Natural killer cell (primary cell): ENCODE measurements around the gene SLC8A1. TPM values are rescaled to one million over a fixed set of nuclear protein-coding genes. Genes with fewer than 3 reads are reported as not detected.

ENCODE experiments used
- ATAC-seq, 3 donors: fragments of 150-1000 bp in 2 of 3; fragments of 200-7000 bp in 1 of 3; cut with Tn5 transposase; 1 replicate in 1 of 3; 2 replicates in 2 of 3; pipeline ENCODE4 v1.10.0; 2021; ENCODE audit warnings: mild to moderate bottlenecking in 2 of 3, moderate library complexity in 2 of 3
- DNase-seq, 2 donors: peaks; one replicate each; pipeline versions ENCODE4 v3.0.0 to v3.0.0-alpha.2; 2013 to 2021; ENCODE audit warnings: mixed read lengths in 1 of 2
- H3K27ac ChIP-seq: one replicate; pipeline ENCODE4 v1.5.1; 2013; ENCODE audit warnings: mild to moderate bottlenecking, low read length
- H3K27me3 ChIP-seq: one replicate; pipeline ENCODE4 v1.6.1; 2013; ENCODE audit warnings: low read length; ENCODE audit not compliant: control insufficient read depth, insufficient read depth
- H3K36me3 ChIP-seq: one replicate; pipeline ENCODE4 v1.6.1; 2013; ENCODE audit warnings: low read length; ENCODE audit not compliant: control insufficient read depth, insufficient read depth
- H3K4me1 ChIP-seq: one replicate; pipeline ENCODE4 v1.6.1; 2013; ENCODE audit warnings: low read length; ENCODE audit not compliant: control insufficient read depth, insufficient read depth
- H3K4me3 ChIP-seq: one replicate; pipeline ENCODE4 v1.5.1; 2013; ENCODE audit warnings: low read length
- H3K9me3 ChIP-seq: one replicate; pipeline ENCODE4 v1.6.1; 2013; ENCODE audit warnings: low read length; ENCODE audit not compliant: control insufficient read depth, insufficient read depth
- H3K27ac Mint-ChIP-seq, 2 donors: one replicate each; pipeline ENCODE4 v1.8.0; 2022; ENCODE audit warnings: mild to moderate bottlenecking in 2 of 2, mixed read lengths in 2 of 2, moderate library complexity in 1 of 2
- H3K27me3 Mint-ChIP-seq, 2 donors: one replicate each; pipeline ENCODE4 v1.8.0; 2022; ENCODE audit warnings: low read depth in 2 of 2, mixed read lengths in 2 of 2
- H3K36me3 Mint-ChIP-seq: one replicate; pipeline ENCODE4 v1.8.0; 2022; ENCODE audit warnings: mixed read lengths
- H3K4me1 Mint-ChIP-seq, 2 donors: one replicate each; pipeline ENCODE4 v1.8.0; 2022; ENCODE audit warnings: mixed read lengths in 2 of 2
- H3K4me3 Mint-ChIP-seq: one replicate; pipeline ENCODE4 v1.8.0; 2022; ENCODE audit warnings: mild to moderate bottlenecking, moderate library complexity, mixed read lengths
- H3K9me3 Mint-ChIP-seq, 2 donors: one replicate each; pipeline ENCODE4 v1.8.0; 2022; ENCODE audit warnings: mixed read lengths in 2 of 2
- CTCF ChIP-seq: fragments of 200-600 bp; IDR thresholded peaks from one replicate; pipeline ENCODE4 v1.8.0; 2022; ENCODE audit warnings: antibody characterized with exemption
- WGBS: methylation state at CpG from one replicate; pipeline ENCODE4 v1.1.7; 2013; ENCODE audit warnings: missing lambda C conversion rate; ENCODE audit not compliant: insufficient coverage; 5-methylcytosine and 5-hydroxymethylcytosine counted together
- intact Hi-C: fragments of 100-400 bp; cut with micrococcal nuclease; formaldehyde crosslinking; loops from one replicate; pipeline ENCODE4 v1.14.2; 2022
- total RNA-seq, 4 donors: library from RNA; stranded (reverse); fragments of 120-200 nt in 1 of 4; gene quantifications; one replicate each; pipeline versions ENCODE4 v1.2.3 to v1.2.4, GENCODE V29; 2013 to 2022

The SLC8A1 gene
- total RNA-seq, 3 donors from 2014 or later (not counting 1 experiment from before 2014, with no cell fraction given) = 1.4 to 4.7 (median 3.6) TPM

GRCh38 chr2:40371525-40372282 lies 80.2 kb downstream of the SLC8A1 start:
- Mint-ChIP-seq H3K27me3 (no peaks in the 10 kb centered on the region), H3K27ac (no peak overlapping the region), H3K4me1 (no peaks in the 10 kb centered on the region), H3K36me3 (no peaks in the 10 kb centered on the region), H3K4me3 (no peak overlapping the region), H3K9me3 (peaks cover 0 to 4% of the 10 kb centered on the region in 2 donors)
- intact Hi-C loops = no loop called here
- DNase-seq (no peak), ATAC-seq (no peak)
- Histone ChIP-seq H3K36me3 (no peaks in the 10 kb centered on the region), H3K27ac (no peak overlapping the region), H3K9me3 (no peaks in the 10 kb centered on the region), H3K4me3 (no peak overlapping the region), H3K4me1 (no peaks in the 10 kb centered on the region), H3K27me3 (no peaks in the 10 kb centered on the region)
- 90% methylated on average over 4 of the region's 4 CpGs for WGBS
- no peak for TF ChIP-seq CTCF

- H3K9me3 Mint-ChIP-seq = peaks cover 0 to 2% of the 10 kb centered on the region in 2 donors
- no peaks in the 10 kb centered on the region for H3K36me3 Mint-ChIP-seq
- no peak for DNase-seq
- intact Hi-C loops = no loop called here
- H3K4me1 Mint-ChIP-seq = no peaks in the 10 kb centered on the region
- no peak overlapping the region for H3K27ac ChIP-seq
- H3K9me3 ChIP-seq = no peaks in the 10 kb centered on the region
- no peak overlapping the region for H3K27ac Mint-ChIP-seq
- ATAC-seq = no peak
- TF ChIP-seq CTCF = no peak
- no peaks in the 10 kb centered on the region for H3K27me3 ChIP-seq
- H3K36me3 ChIP-seq = no peaks in the 10 kb centered on the region
- no peaks in the 10 kb centered on the region for H3K27me3 Mint-ChIP-seq
- H3K4me1 ChIP-seq = no peaks in the 10 kb centered on the region
- 92% methylated on average over 2 of the region's 2 CpGs for WGBS
- no peak overlapping the region for H3K4me3 Mint-ChIP-seq
- H3K4me3 ChIP-seq = no peak overlapping the region
These were observed 81.9 kb downstream of the SLC8A1 start for GRCh38 chr2:40370007-40370395.

GRCh38 chr2:40369267-40370006 lies 82.5 kb downstream of the SLC8A1 start:
- Mint-ChIP-seq H3K4me1 (peaks cover 0 to 5% of the 10 kb centered on the region in 2 donors), H3K36me3 (no peaks in the 10 kb centered on the region), H3K4me3 (no peak overlapping the region), H3K27ac (no peak overlapping the region), H3K27me3 (no peaks in the 10 kb centered on the region), H3K9me3 (peaks cover 0 to 2% of the 10 kb centered on the region in 2 donors)
- TF ChIP-seq CTCF = no peak
- intact Hi-C loops = no loop called here
- Histone ChIP-seq H3K36me3 (no peaks in the 10 kb centered on the region), H3K9me3 (no peaks in the 10 kb centered on the region), H3K4me3 (no peak overlapping the region), H3K27ac (no peak overlapping the region), H3K27me3 (no peaks in the 10 kb centered on the region), H3K4me1 (no peaks in the 10 kb centered on the region)
- WGBS = 76% methylated on average over 3 of the region's 3 CpGs
- DNase-seq (no peak), ATAC-seq (no peak)
